Measurements from ENCODE around the gene BCL11A. TPM values are rescaled to one million over a fixed set of nuclear protein-coding genes. Genes with fewer than 3 reads are reported as not detected.

BCL11A gene
- total and polyA plus RNA-seq, 5 donors = 3.7 to 11.2 (median 8.5) TPM

DNA sequence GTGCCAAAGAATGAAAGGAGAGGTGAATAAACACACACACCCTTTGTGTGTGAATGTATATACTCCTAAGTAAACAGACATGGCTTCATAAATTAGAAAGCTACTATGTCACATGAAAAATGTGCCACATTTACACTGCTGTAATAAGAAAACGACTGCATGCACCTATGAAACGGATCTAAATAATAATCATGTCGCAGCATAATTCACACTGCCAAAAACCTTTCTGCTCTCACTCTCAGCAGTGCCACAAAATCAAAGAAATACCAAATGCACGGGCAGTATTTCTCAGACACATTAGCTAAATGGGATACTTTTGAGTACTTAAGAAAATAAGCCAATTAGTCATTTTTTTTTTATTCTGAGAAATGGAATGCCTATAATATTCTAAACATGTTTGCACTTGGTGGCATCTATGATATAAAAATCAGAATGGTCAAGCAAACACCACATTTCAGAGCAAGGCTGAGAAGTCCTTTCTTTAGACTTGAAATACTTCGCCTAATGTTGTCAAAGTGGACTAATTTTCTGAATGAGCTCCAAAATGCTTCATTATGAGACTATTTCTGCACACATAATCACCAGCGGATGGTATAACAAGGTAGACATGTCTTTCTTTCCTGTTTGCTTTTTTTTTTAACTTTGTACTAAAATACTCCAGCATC is 6.6 kb downstream of the BCL11A start:
- Histone ChIP-seq H3K27ac (ENCODE audit: low read length) (no peak overlapping the region), H3K4me1 (ENCODE audit: control insufficient read depth, insufficient read depth, low read length) (no peaks in the 10 kb centered on the region), H3K4me3 (ENCODE audit: low read length) (no peak overlapping the region), H3K9me3 (ENCODE audit: control insufficient read depth, low read length) (no peaks in the 10 kb centered on the region), H3K27me3 (ENCODE audit: control insufficient read depth, insufficient read depth) (no peaks in the 10 kb centered on the region)
- no peak for ATAC-seq
- WGBS = 84% methylated on average over 6 of the region's 6 CpGs
- intact Hi-C loops (cut with DNase I) = loop anchor here in 1 of 4 donors (10.0 kb wide), 1 partner anchor 212 kb away; no protein-coding TSS in a partner anchor
- no peak for DNase-seq

DNA sequence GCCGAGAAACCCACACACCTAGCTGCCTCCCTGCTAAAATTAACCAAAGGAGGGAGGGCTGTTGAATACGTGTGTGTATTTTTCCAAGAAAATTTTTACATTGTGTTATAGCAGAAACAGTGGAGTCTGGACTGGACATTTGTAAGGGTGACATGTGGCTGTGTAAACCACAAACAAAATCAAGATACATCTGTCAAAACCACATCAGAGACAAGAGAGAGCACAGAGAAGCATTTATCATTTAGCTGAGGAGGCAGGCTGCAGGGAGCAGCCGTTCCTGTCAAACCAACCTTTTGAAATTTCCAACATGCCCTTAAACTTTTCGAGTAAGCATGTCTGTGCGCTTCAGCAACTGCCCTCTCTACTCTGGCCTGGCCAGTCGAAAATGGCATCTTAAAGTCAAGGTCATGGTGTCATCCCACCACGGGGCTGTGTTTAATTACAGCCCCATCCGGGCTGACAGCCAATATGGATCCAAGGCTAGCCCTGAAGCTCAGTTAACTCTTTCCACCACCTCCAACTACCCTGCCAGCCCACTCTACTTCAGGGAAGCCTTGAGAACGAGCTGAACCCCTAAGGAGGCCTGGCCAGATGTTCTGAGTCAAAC is 8.4 kb downstream of the BCL11A start:
- WGBS = 48% methylated on average over 9 of the region's 9 CpGs
- H3K27ac ChIP-seq (ENCODE audit: low read length) = peak overlapping the region; percentile 36
- ATAC-seq (no peak), DNase-seq (peak in 1 of 3 donors; percentile 18)
- H3K4me1 ChIP-seq (ENCODE audit: control insufficient read depth, insufficient read depth, low read length) = no peaks in the 10 kb centered on the region
- H3K27me3 ChIP-seq (ENCODE audit: control insufficient read depth, insufficient read depth) = no peaks in the 10 kb centered on the region
- no peak overlapping the region for H3K4me3 ChIP-seq (ENCODE audit: low read length)
- intact Hi-C loops (cut with DNase I) = loop anchor here in 1 of 4 donors (10.0 kb wide), 1 partner anchor 210 kb away; no protein-coding TSS in a partner anchor
- no peaks in the 10 kb centered on the region for H3K9me3 ChIP-seq (ENCODE audit: control insufficient read depth, low read length)

DNA sequence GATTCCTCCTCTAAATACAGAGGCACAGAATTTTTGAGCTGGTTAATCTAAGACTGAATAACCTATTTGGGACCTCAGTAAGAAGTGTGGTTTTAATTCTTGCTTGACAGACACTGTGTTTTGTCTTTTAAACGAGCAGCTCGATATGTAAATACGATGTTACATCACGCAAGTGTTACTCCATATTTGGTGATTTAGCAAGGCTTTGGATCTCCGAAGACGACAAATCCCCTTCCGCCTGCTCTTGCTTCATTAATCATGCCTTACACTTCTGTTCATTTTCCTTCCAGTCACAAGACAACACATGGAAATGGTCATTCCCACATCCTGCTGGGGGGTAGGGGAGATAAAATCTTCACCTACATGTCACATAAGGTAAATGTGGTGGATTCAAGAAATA is 9.4 kb downstream of the BCL11A start:
- DNase-seq (no peak), ATAC-seq (no peak)
- no peak overlapping the region for H3K4me3 ChIP-seq (ENCODE audit: low read length)
- intact Hi-C loops (cut with DNase I) = loop anchor here in 1 of 4 donors (10.0 kb wide), 1 partner anchor 209 kb away; no protein-coding TSS in a partner anchor
- H3K27ac ChIP-seq (ENCODE audit: low read length) = no peak overlapping the region
- H3K4me1 ChIP-seq (ENCODE audit: control insufficient read depth, insufficient read depth, low read length) = no peaks in the 10 kb centered on the region
- no peaks in the 10 kb centered on the region for H3K27me3 ChIP-seq (ENCODE audit: control insufficient read depth, insufficient read depth)
- no peaks in the 10 kb centered on the region for H3K9me3 ChIP-seq (ENCODE audit: control insufficient read depth, low read length)
- WGBS = 81% methylated on average over 7 of the region's 7 CpGs

DNA sequence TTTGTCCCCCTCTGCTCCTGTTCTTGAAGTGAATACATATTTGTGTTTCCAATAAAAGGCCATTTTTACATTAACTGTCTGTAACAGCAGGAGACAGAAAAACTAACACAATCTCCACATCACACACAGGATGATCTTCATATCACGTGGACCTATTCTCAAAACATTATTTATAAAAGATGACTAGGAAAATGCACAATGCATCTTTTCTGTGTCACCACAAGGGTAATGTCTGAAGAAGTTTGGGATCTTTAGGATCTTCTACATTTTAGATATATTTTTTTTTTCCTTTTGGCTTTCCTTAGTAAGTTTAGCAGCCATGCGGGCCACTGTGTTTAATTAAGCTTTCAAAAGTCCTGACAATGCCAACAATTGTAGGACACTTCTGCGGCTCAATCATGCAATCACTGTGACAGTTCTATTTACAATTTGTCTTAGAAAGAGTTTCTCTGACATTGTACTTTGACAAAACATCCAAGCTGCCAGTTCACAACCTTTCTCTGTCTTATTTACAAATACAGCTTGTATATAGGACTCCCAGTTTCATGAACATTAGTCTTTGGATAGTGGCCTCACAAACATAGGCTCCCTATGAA is 12.3 kb downstream of the BCL11A start:
- Histone ChIP-seq H3K27ac (ENCODE audit: low read length) (no peak overlapping the region), H3K4me3 (ENCODE audit: low read length) (no peak overlapping the region), H3K27me3 (ENCODE audit: control insufficient read depth, insufficient read depth) (no peaks in the 10 kb centered on the region), H3K9me3 (ENCODE audit: control insufficient read depth, low read length) (no peaks in the 10 kb centered on the region), H3K4me1 (ENCODE audit: control insufficient read depth, insufficient read depth, low read length) (no peaks in the 10 kb centered on the region)
- intact Hi-C loops (cut with DNase I) = loop anchor here in 1 of 4 donors (10.0 kb wide), 1 partner anchor 206 kb away; no protein-coding TSS in a partner anchor
- ATAC-seq (no peak), DNase-seq (no peak)
- 67% methylated on average over 3 of the region's 3 CpGs for WGBS

DNA sequence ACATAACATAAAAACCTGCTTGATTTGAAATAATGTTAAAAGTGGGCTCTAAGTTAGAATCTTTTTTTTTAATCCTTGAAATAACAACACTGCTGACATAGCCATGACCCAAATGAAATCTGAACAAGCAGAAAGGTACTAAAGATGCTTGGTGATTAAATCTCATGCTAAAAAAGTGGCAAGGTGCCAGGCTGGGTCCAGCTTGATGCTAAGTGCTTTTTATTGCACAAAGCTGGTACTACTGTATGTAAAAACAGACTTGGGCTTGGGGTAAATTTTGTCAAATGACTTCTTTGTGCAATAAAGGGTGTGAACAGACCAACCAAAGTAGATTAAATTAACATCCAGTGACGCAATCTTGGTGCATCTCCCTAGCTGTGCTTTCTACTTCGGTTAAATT is 13.4 kb downstream of the BCL11A start:
- no peak overlapping the region for H3K4me3 ChIP-seq (ENCODE audit: low read length)
- intact Hi-C loops (cut with DNase I) = loop anchor here in 1 of 4 donors (10.0 kb wide), 1 partner anchor 205 kb away; no protein-coding TSS in a partner anchor
- no peaks in the 10 kb centered on the region for H3K27me3 ChIP-seq (ENCODE audit: control insufficient read depth, insufficient read depth)
- no peaks in the 10 kb centered on the region for H3K4me1 ChIP-seq (ENCODE audit: control insufficient read depth, insufficient read depth, low read length)
- ATAC-seq = no peak
- H3K27ac ChIP-seq (ENCODE audit: low read length) = no peak overlapping the region
- DNase-seq = no peak
- H3K9me3 ChIP-seq (ENCODE audit: control insufficient read depth, low read length) = no peaks in the 10 kb centered on the region
- WGBS = 77% methylated on average over 2 of the region's 2 CpGs

DNA sequence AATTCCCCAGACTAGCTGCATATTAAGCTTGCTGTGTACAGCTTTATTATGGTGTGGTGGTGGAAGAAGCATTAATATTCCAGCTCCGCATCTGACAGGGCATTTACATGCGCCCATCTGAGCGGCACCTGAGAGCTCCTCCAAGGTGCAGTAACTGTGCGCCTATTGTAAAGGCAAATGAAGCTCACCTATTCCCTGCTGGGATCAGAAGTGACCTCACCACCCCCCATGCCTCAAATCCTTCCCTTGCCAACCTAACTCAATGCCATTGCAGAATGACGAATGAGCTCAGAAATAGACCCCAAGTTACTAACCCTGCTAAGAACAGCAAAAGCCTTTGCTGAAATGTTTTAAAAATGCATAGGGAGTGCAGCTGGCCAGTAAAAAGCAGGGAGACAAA is 14.3 kb downstream of the BCL11A start:
- Histone ChIP-seq H3K27ac (ENCODE audit: low read length) (no peak overlapping the region), H3K4me1 (ENCODE audit: control insufficient read depth, insufficient read depth, low read length) (no peaks in the 10 kb centered on the region), H3K4me3 (ENCODE audit: low read length) (no peak overlapping the region), H3K9me3 (ENCODE audit: control insufficient read depth, low read length) (no peaks in the 10 kb centered on the region), H3K27me3 (ENCODE audit: control insufficient read depth, insufficient read depth) (no peaks in the 10 kb centered on the region)
- DNase-seq (no peak), ATAC-seq (no peak)
- intact Hi-C loops (cut with DNase I) = loop anchor here in 1 of 4 donors (10.0 kb wide), 1 partner anchor 104 kb away; no protein-coding TSS in a partner anchor
- WGBS = 93% methylated on average over 5 of the region's 5 CpGs

DNA sequence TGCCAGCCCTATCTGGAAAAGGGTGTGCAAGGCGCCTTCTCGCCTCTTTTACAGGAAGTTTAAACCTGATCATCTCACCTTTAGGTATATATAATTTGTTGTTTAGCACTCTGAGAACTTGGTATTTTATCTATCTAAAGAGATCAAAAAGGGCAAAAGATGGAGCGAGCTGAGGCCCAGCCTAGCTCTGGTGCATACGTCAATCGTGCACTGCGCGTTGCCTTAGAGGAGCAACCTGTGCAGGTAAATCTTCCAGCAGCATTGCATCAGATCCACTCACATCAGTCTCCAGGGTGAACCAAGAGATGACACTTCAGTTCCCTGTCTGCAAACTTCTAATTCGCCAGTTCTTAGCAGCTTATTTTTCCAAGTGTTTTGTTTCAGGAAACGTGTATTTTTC is 15.4 kb downstream of the BCL11A start:
- intact Hi-C loops (cut with DNase I) = loop anchor here in 1 of 4 donors (10.0 kb wide), 1 partner anchor 103 kb away; no protein-coding TSS in a partner anchor
- DNase-seq (no peak), ATAC-seq (no peak)
- WGBS = 90% methylated on average over 9 of the region's 9 CpGs
- Histone ChIP-seq H3K9me3 (ENCODE audit: control insufficient read depth, low read length) (no peaks in the 10 kb centered on the region), H3K4me3 (ENCODE audit: low read length) (no peak overlapping the region), H3K27ac (ENCODE audit: low read length) (no peak overlapping the region), H3K27me3 (ENCODE audit: control insufficient read depth, insufficient read depth) (no peaks in the 10 kb centered on the region), H3K4me1 (ENCODE audit: control insufficient read depth, insufficient read depth, low read length) (no peaks in the 10 kb centered on the region)

DNA sequence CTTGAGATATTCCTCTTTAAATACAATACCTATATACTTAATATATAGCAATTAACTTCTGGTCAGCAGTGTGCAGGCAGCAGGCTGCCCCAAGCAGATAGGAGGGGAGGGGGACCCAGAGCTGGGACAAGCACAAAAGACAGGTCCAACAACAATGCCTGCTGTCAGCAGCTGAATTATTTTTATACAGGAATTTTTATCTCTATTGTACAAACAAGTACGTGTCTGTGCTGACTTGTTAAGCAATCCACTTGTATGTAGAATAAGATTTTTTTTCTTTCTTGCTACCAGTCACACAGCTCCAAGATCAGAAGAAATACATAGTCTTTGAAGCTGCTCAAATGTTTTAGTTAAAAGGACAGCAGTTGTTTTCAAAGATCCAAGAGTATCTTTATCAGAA is 16.7 kb downstream of the BCL11A start:
- intact Hi-C loops (cut with DNase I) = loop anchor here in 1 of 4 donors (10.0 kb wide), 1 partner anchor 102 kb away; no protein-coding TSS in a partner anchor
- Histone ChIP-seq H3K9me3 (ENCODE audit: control insufficient read depth, low read length) (no peaks in the 10 kb centered on the region), H3K4me1 (ENCODE audit: control insufficient read depth, insufficient read depth, low read length) (no peaks in the 10 kb centered on the region), H3K27me3 (ENCODE audit: control insufficient read depth, insufficient read depth) (no peaks in the 10 kb centered on the region), H3K4me3 (ENCODE audit: low read length) (no peak overlapping the region), H3K27ac (ENCODE audit: low read length) (no peak overlapping the region)
- peak; percentile 29 to 70 for ATAC-seq
- DNase-seq = peak in 1 of 3 donors; percentile 11
- 20% methylated on average over 1 of the region's 1 CpG for WGBS

DNA sequence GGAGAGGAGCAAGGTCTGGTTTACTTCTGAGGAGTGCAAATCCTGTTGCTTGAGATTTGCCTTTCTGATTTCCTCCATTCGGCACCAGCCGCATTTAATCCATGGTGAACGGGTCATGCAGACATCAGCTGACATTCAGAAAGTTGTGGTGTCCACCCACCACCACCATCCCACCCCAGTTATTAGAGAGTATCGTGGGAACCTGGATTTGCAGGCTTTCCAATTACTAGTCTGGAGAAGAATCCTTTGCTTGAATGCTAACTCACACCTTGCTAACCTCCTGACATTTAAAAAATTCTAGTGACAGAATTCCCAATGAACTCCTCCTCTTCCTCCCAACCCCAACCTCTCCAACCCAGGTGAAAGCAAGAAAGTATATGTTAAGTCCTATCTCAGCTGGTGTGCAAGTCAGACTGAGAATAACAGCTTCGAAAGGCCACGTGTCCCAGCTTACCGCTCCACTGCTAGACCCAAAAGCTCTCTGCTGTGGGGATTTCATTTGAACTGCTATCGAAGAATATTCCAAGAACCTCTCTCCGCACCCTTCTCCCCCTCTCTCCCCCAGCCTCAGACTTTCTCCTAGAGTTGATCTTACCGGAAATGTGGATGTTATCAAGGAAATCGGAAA is 17.7 kb downstream of the BCL11A start:
- 77% methylated on average over 11 of the region's 11 CpGs for WGBS
- intact Hi-C loops (cut with DNase I) = loop anchor here in 1 of 4 donors (10.0 kb wide), 1 partner anchor 101 kb away; no protein-coding TSS in a partner anchor

DNA sequence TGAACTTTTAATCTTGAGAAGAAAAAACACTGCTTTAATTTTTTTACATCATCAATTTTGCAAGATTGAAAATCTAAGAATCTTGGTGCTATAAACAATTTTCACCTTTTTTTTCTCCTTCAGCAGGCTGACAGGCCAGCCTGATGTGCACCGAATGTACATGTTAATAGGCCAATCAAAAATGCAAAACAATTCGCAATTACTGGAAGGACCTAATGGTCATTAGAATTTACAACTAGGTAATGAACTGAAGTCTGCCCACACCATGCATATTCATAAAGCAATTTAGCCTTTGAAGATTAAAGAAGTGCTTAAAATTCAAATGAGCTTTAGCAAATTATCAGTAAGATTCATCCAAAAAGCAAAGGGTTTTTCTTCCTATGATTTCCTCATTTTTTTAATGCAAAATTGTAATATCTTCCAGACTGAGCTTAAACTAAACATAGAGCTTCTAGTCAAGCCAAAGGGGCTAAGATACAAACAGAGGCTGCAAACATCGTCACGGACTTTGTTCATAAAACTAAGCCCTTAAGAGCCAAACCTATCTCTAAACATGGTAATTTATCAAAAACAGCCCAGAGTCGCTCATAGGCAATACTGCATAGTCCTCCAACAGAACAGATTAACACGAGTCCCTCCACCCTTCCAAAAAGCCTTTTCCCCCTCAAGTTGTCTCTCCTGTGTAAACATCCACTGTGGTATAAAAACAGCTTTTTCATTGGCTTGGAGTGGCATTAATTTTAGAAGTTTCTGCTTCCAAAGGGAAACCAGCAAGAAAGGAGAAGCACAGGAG is 18.4 kb downstream of the BCL11A start:
- Histone ChIP-seq H3K4me3 (ENCODE audit: low read length) (no peak overlapping the region), H3K9me3 (ENCODE audit: control insufficient read depth, low read length) (no peaks in the 10 kb centered on the region), H3K27me3 (ENCODE audit: control insufficient read depth, insufficient read depth) (no peaks in the 10 kb centered on the region), H3K4me1 (ENCODE audit: control insufficient read depth, insufficient read depth, low read length) (no peaks in the 10 kb centered on the region), H3K27ac (ENCODE audit: low read length) (no peak overlapping the region)
- DNase-seq (no peak), ATAC-seq (no peak)
- WGBS = 85% methylated on average over 6 of the region's 6 CpGs
- intact Hi-C loops (cut with DNase I) = loop anchor here in 1 of 4 donors (10.0 kb wide), 1 partner anchor 100 kb away; no protein-coding TSS in a partner anchor

More for the DNA sequence above, 17.7 kb downstream of the BCL11A start:
- Histone ChIP-seq H3K4me3 (ENCODE audit: low read length) (no peak overlapping the region), H3K27ac (ENCODE audit: low read length) (no peak overlapping the region), H3K9me3 (ENCODE audit: control insufficient read depth, low read length) (no peaks in the 10 kb centered on the region), H3K4me1 (ENCODE audit: control insufficient read depth, insufficient read depth, low read length) (no peaks in the 10 kb centered on the region), H3K27me3 (ENCODE audit: control insufficient read depth, insufficient read depth) (no peaks in the 10 kb centered on the region)
- ATAC-seq (no peak), DNase-seq (no peak)
